Ascending aorta (tissue), 2 donors: ENCODE results near the gene LAMA2. TPM values are rescaled to one million over a fixed set of nuclear protein-coding genes. Genes with fewer than 3 reads are reported as not detected.

Experiments
- DNase-seq, 2 donors: peaks; one replicate each; pipeline ENCODE4 v3.0.0-alpha.2; 2019; ENCODE audit warnings: low spot score in 2 of 2
- H3K27ac ChIP-seq, 2 donors: fragments of 200-600 bp; sonication (generic); one replicate each; pipeline ENCODE4 v1.5.1; 2016 to 2017; ENCODE audit warnings: mild to moderate bottlenecking in 1 of 2
- H3K27me3 ChIP-seq: fragments of 200-600 bp; sonication (generic); one replicate; pipeline ENCODE4 v1.5.1; 2017
- H3K36me3 ChIP-seq, 2 donors: fragments of 200-600 bp; sonication (generic); one replicate each; pipeline ENCODE4 v1.5.1; 2016
- H3K4me1 ChIP-seq, 2 donors: fragments of 200-600 bp; sonication (generic); one replicate each; pipeline ENCODE4 v1.5.1; 2016 to 2017; ENCODE audit warnings: mild to moderate bottlenecking in 1 of 2
- H3K4me3 ChIP-seq, 2 donors: fragments of 200-600 bp; sonication (generic); one replicate each; pipeline ENCODE4 v1.5.1; 2016 to 2017; ENCODE audit warnings: mild to moderate bottlenecking in 1 of 2
- H3K9me3 ChIP-seq, 2 donors: fragments of 200-600 bp; sonication (generic); one replicate each; pipeline ENCODE4 v1.5.1; 2016
- CTCF ChIP-seq, 3 experiments: fragments of 200-600 bp in 2 of 3; fragments of 450-650 bp in 1 of 3; sonication (generic) in 2 of 3; IDR thresholded peaks; one replicate each; pipeline ENCODE4 v1.5.1; 2016 to 2019; ENCODE audit warnings: antibody characterized with exemption in 3 of 3, mild to moderate bottlenecking in 1 of 3, moderate library complexity in 1 of 3
- intact Hi-C: fragments of 100-400 bp; cut with DNase I; formaldehyde crosslinking; loops from one replicate; pipeline ENCODE4 v1.15.1; 2023
- total RNA-seq: library from RNA; depleted of rRNA; stranded (reverse); fragments of >200 nt; gene quantifications from one replicate; pipeline ENCODE4 v1.1.0, GENCODE V29; 2016

Gene LAMA2
- total RNA-seq, 1 donor from 2014 or later = 45.2 TPM

GRCh38 chr6:129521946-129522345 is 639.0 kb downstream of the LAMA2 start:
- Histone ChIP-seq H3K4me3 (no peak overlapping the region), H3K4me1 (no peaks in the 10 kb centered on the region), H3K27me3 (no peaks in the 10 kb centered on the region), H3K9me3 (no peaks in the 10 kb centered on the region), H3K36me3 (no peaks in the 10 kb centered on the region), H3K27ac (no peak overlapping the region)
- DNase-seq = no peak
- no peak for TF ChIP-seq CTCF (IDR thresholded peaks at IDR 0.05)
- intact Hi-C loops = no loop called here

- no peaks in the 10 kb centered on the region for H3K36me3 ChIP-seq
- H3K27me3 ChIP-seq = no peaks in the 10 kb centered on the region
- H3K4me3 ChIP-seq = no peak overlapping the region
- TF ChIP-seq CTCF (IDR thresholded peaks at IDR 0.05) = no peak
- no peaks in the 10 kb centered on the region for H3K9me3 ChIP-seq
- intact Hi-C loops = no loop called here
- no peak overlapping the region for H3K27ac ChIP-seq
- H3K4me1 ChIP-seq = no peaks in the 10 kb centered on the region
- DNase-seq = no peak
These were observed 640.9 kb downstream of the LAMA2 start for GRCh38 chr6:129523816-129524215.

GRCh38 chr6:129525055-129525454 is 642.1 kb downstream of the LAMA2 start:
- no peak overlapping the region for H3K4me3 ChIP-seq
- no peak overlapping the region for H3K27ac ChIP-seq
- no peaks in the 10 kb centered on the region for H3K4me1 ChIP-seq
- intact Hi-C loops = no loop called here
- H3K9me3 ChIP-seq = no peaks in the 10 kb centered on the region
- H3K27me3 ChIP-seq = no peaks in the 10 kb centered on the region
- no peak for TF ChIP-seq CTCF (IDR thresholded peaks at IDR 0.05)
- no peak for DNase-seq
- no peaks in the 10 kb centered on the region for H3K36me3 ChIP-seq

GRCh38 chr6:129534926-129535325 is 652.0 kb downstream of the LAMA2 start:
- intact Hi-C loops = no loop called here
- Histone ChIP-seq H3K9me3 (no peaks in the 10 kb centered on the region), H3K36me3 (no peaks in the 10 kb centered on the region), H3K27me3 (no peaks in the 10 kb centered on the region), H3K27ac (no peak overlapping the region), H3K4me1 (no peaks in the 10 kb centered on the region), H3K4me3 (no peak overlapping the region)
- no peak for DNase-seq
- no peak for TF ChIP-seq CTCF (IDR thresholded peaks at IDR 0.05)

GRCh38 chr6:129536271-129536670 is 653.3 kb downstream of the LAMA2 start:
- no peak overlapping the region for H3K4me3 ChIP-seq
- H3K27me3 ChIP-seq = no peaks in the 10 kb centered on the region
- H3K27ac ChIP-seq = no peak overlapping the region
- no peak for DNase-seq
- intact Hi-C loops = no loop called here
- no peaks in the 10 kb centered on the region for H3K4me1 ChIP-seq
- no peak for TF ChIP-seq CTCF (IDR thresholded peaks at IDR 0.05)
- H3K9me3 ChIP-seq = no peaks in the 10 kb centered on the region
- H3K36me3 ChIP-seq = no peaks in the 10 kb centered on the region

GRCh38 chr6:129539032-129539431 is 656.1 kb downstream of the LAMA2 start:
- H3K4me1 ChIP-seq = no peaks in the 10 kb centered on the region
- H3K27me3 ChIP-seq = no peaks in the 10 kb centered on the region
- no peak overlapping the region for H3K27ac ChIP-seq
- no peaks in the 10 kb centered on the region for H3K36me3 ChIP-seq
- no peak for DNase-seq
- intact Hi-C loops = no loop called here
- no peaks in the 10 kb centered on the region for H3K9me3 ChIP-seq
- no peak overlapping the region for H3K4me3 ChIP-seq
- TF ChIP-seq CTCF (IDR thresholded peaks at IDR 0.05) = no peak
